GM21367 (cell line): ENCODE data around the gene PPIE.
A peak's percentile ranks its signal among the peaks of the same experiment; 100 is the strongest.
"Not testable (repeated sequence)": the region's sequence is repeated elsewhere in the genome, so short reads cannot be mapped to it uniquely, and the experiment has no call there.

Experiments used
- ATAC-seq: cut with Tn5 transposase; IDR thresholded peaks from one replicate; pipeline ENCODE4 v1.9.1; 2021; ENCODE audit not compliant: unreplicated experiment

PPIE gene

DNA sequence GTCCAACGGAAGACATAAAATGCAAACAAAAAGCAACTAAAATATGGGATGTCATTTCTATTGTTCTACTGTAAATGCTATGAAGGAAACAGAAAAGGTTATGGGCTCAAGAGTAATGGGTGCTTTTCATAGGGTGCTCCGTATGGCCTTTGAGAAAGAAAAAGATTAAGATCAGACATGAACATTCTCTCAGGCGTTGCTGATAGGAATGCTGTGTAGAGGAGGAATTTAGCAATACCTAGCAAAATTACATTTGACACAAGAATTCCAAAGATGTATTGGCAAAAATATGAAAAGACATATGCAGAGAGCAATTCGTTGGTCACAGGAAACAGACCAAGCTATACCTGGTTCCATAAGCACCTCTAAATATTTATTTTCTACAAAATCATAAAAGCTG lies 38.2 kb downstream of the PPIE start:
- no peak for ATAC-seq

DNA sequence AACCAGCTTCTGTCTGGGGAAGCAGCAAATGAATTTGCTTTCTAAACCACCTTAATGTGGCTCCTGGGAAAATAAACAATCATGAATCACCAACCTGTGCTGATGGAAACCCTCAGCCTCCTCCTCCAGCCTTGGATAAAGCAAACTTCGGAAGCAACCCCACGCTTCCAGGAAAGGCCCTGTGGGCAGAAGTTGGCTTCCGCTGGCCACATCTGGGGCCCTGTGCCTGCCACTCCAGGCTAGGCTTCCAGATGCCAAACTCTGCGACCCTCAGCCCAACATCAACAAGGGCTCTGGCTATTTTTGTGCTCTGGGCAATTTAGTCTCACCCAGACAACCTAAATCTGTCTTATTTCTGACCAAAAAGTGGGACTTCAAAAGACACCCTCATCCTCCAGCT lies 38.6 kb downstream of the PPIE start:
- ATAC-seq: no peak

GRCh38 chr1:39777896-39778295 lies 39.2 kb downstream of the PPIE start:
- ATAC-seq: not testable (repeated sequence)

- ATAC-seq: not testable (repeated sequence)
Measured at GRCh38 chr1:39778463-39779099, 39.9 kb downstream of the PPIE start.

DNA sequence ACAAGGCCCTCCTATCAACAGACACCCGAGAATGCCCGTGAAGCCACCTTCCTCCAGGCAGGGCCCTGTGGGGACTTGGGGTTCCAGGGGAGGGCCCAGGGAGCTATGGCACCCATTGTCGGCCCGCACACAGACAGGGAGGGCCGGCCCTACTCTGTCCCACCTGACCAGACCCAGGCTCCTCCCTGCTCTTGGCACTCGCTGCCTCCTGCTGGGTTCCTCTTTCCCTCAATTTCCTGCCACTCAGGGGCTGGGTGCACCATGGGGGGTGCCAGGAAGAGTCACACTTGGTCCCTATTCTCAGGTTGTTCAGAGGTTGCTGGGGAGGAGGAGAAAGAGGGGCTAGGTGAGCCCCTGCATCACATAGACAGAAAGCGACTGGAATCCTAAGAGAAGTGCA lies 40.5 kb downstream of the PPIE start:
- ATAC-seq: no peak

DNA sequence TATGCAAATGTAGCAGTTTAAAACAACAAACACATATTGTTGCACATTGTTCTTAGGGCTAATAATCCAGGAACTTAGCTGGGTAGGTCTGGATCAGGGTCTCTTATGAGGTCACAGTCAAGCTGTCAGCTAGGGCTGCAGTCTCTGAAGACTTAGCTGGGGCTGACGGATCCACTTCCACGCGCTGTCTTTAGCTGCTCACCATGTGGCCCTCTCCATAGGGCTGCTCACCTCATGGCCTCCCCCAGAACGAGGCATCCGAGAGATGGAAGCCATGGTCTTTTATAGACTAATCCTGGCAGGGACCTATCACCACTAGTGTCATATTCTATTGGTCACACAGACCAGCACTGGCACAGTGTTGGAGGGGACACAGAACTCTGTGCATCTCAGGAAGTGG lies 41.1 kb downstream of the PPIE start:
- ATAC-seq: no peak

DNA sequence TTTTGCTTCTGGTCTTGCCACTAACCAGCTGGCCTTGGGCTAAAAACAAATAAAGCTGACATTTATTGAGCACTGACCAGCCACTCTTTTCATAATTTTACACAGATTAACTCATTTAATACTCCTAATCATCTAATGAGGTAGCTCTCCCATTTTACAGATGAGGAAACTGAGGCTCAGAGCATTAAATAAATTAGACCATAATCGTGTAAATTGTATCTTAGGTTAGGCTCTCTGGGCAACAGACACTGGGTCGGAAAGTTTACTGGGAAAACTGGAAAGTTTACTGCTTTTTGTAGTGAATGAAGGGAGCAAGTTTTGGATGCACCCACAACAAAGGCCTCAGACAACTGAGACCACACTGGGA lies 42.6 kb downstream of the PPIE start:
- no peak for ATAC-seq

GRCh38 chr1:39782103-39782502 lies 43.4 kb downstream of the PPIE start:
- ATAC-seq: no peak

- ATAC-seq: not testable (repeated sequence)
Measured at GRCh38 chr1:39782685-39783084, 44.0 kb downstream of the PPIE start.

GRCh38 chr1:39786303-39787107 lies 47.8 kb downstream of the PPIE start:
- not testable (repeated sequence) for ATAC-seq

DNA sequence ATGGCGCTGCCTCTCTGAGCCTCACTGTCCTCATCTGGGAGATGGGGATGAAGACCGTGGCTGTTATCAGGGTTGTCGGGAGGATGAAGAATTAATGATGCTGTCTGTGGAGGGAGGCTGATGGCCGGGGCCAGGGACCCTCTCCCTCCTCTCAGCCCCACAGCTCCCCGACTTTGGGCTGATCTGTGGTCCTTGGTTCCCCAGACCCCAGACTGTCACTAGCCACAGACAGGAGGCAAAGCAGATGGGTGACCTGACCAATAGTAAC lies 48.4 kb downstream of the PPIE start:
- ATAC-seq: not testable (repeated sequence)

DNA sequence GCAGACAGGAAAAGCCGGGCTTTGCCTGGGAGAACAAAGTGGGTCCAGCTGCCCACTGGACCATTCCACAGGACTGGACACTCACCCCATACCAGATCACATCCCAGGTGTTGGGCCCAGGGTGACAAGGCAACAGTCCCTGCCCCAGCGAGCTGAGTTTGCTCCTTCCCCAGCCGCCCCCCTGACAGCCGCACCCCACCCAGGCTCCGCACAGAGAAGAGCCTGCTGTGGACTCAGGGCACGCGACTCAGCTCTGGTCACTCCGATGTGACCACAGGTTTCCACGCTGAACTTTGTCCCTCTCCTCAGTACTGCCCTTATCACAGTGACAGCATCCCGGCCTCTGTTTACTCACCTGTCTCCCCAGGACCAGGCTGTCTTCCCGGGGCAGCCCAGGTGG lies 48.8 kb downstream of the PPIE start:
- no peak for ATAC-seq

GRCh38 chr1:39787964-39788363 lies 49.3 kb downstream of the PPIE start:
- ATAC-seq: not testable (repeated sequence)

DNA sequence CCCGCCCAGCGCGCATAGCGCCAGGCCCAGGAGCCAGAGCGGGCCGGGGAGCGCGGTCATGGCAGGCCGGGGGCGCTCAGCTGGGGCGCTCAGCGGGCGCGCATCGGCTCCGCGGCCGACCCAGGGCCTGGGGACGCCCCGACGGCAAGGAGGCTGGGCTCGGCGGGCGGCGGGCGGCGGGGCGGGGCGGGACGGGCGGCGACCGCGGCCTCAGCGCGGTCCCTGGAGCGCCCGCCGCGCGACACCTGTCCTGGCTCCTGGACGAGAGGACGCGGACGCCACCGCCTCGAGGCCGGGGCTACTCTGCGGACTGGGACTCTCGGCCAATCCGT lies 49.7 kb downstream of the PPIE start:
- ATAC-seq: no peak

DNA sequence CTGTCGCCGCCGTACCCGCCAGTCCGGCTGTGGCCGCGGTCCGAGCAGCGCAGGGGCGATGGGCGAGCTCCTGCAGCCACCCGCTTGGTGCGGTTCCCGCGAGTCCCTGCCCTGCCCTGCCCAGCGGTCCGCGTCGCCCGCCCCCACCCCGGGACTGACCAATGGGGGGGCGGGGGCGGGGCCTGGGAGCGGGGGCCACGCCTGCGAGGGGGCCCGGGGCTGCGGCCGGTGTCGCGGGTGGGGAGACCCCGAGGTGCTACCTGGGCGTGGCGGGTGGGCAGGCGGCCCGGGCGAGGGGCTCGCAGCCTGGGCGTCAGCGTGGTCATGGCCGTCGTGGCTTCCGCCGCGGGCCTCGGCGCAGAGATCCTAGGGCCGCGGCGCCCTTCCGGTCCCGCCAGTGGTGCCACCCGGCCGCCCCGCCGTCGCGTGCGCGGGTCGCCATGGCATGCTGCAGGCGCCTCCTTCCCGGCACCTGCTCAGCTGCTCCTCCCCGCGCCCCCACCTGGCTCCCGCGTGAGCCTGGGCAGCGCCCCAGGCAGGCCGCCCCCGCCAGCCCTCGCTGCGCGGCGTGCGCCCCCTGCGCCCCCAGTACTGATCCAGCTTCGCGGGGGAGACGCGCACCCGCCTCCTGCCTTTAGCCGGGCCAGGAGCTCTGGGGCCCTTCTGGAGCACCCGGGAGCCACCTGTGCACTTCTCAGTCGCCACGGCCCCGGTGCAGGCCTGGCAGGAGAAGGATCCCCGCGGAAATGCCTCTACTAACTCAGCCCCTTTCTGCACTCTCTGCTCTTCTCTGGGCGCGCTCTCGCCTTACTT lies 50.3 kb downstream of the PPIE start, which contains the start of gene BMP8B:
Gene BMP8B, minus strand, starts transcription at position 108 of the 813 bp plus-strand sequence. CDS start 380 bp downstream, outside the sequence.
- ATAC-seq: peak; percentile 57

GRCh38 chr1:39789571-39790110 lies 51.0 kb downstream of the PPIE start:
- ATAC-seq: no peak

DNA sequence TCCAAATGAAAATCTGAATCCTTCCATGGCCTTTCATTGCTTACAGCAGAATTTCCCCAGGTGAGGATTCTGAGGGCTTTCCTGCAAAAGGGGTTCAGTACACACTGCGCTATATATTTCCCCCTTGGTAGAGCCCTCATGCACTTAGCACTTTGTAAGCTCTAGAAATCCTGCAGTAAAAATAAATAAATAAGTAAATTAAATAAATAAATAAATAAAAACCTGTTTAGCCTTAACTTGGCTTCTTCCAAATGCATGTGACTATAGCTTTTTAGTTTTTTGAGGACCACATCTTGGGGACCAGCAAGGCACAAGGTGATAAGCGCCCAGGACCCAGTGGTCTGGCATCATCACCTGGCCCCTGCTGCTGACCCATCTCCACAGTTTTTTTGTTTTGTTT lies 53.2 kb downstream of the PPIE start:
- ATAC-seq: no peak

DNA sequence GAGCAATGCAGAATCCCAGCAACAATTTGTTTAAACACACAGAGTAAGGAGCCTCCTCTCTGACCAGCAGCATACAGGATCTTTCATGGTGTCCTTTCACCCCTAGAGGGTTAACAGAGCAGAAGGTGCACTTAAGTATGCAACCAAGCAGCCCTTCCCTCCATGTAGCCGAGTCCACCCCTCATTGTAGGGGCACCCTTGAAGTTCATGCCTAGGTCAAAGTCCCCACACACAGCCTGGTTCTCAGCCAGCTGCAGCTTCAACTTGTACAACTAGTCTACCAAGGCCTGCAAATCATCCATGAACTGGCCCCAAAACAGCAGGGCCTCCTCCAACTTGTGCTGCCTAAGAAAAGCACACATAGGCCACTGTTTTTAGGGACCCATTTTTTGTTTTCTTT lies 57.0 kb downstream of the PPIE start:
- ATAC-seq: no peak

DNA sequence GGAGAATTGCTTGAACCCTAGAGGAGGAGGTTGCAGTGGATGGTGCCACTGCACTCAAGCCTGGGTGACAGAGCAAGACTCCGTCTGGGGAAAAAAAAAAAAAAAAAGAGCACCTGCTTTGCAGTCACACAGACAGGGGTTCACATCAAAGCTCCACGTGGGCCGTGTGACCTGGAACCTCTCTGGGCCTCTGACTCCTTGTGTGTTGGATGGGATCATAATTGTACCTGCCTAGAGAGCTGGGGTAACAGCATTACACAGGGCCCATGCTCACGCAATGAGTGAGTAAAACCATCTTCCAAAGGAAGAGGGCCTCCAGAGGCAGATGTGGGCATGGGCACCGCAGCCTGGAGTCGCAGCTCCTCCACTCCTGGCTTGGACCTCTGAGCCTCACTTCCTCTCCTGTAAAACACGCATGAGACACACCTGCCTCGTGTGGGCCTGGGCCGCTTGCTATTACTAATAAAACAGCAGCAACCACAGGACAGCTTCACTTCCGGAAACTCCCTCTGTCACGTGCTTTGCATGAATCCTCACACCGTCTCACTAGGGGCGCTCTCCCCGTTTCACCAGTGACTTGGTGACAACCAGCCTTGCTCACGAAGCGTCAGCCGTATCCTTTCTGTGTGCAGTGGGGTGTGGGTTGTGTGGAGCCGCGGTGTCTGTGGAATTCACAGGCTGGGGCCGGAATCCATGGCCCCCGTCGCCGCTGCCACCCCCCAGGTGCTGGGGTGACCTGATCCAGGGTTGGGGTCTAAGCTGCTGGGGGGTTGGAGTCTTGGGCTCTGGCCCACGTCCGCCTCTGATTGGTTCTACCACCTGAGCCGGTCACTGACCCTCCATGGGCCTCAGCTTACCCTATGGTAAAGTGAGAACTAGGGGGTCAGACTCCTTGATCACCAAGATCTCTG lies 60.4 kb downstream of the PPIE start:
- peak; percentile 81 for ATAC-seq

DNA sequence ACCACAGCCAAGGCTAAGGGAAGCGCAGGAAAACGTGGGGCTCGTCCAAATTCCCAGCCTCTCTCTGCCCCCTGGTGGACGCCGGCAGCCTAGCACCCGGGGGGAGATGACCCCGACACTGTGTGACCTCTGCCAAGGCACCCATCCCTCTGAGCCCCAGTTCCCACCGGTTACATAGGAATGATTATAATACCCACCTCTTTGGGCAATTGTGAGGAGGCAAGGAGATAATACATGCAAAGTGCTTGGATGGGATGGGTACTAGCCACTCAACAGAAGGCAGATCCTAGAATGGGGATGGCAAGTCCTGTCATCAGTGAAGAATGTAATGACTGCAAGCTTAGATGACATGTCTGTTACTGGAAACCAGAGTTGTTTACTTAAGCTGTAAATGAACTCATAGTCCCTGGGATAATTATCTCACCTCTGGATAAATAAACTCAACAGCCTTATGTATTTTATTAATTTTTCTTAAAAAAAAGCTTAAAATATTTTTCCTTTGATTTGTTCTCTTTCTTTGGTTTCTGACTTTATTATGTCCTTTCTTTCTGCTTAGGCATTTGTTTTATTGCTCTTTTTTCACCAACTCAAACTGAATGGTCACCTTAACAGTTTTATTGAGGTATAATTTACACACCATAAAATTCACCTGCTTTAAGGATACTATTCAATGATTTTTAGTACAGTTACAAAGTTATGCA lies 61.2 kb downstream of the PPIE start:
- peak; percentile 49 for ATAC-seq
